HEK293 (cell line): ENCODE data around the gene DR1.

Source experiments
- CTCF ChIA-PET: fragments of 350-600 bp; formaldehyde crosslinking; extraction: SDS; loops from one replicate; lab custom pipeline; 2021; ENCODE audit warnings: antibody characterized with exemption; lab: Yijun Ruan, JAX
- POLR2A ChIA-PET: fragments of 300-600 bp; formaldehyde crosslinking; extraction: SDS; loops from one replicate; lab custom pipeline; 2020; ENCODE audit warnings: antibody characterized with exemption, inconsistent platforms; lab: Yijun Ruan, JAX
- H3K27ac ChIP-seq: fragments of 200-500 bp; sonication (Bioruptor generic); 2 replicates; pipeline ENCODE4 v1.5.1; 2014; ENCODE audit warnings: low read depth, low read length, control low read depth, inconsistent platforms; ENCODE audit errors: extremely low read depth
- H3K36me3 ChIP-seq, 2 experiments: fragments of 200-500 bp in 1 of 2; sonication (Bioruptor generic) in 1 of 2; 1 replicate in 1 of 2; 2 replicates in 1 of 2; pipeline ENCODE4 v1.5.1; 2014 to 2017; ENCODE audit warnings: inconsistent platforms in 2 of 2, low read length in 2 of 2; ENCODE audit not compliant: control insufficient read depth in 2 of 2, insufficient read depth in 1 of 2
- H3K4me1 ChIP-seq: fragments of 200-500 bp; sonication (Bioruptor generic); 2 replicates; pipeline ENCODE4 v1.5.1; 2014; ENCODE audit warnings: mild to moderate bottlenecking, low read length, inconsistent platforms; ENCODE audit not compliant: control insufficient read depth, insufficient read depth
- H3K4me3 ChIP-seq: 2 replicates; pipeline ENCODE4 v1.5.1; 2011; ENCODE audit warnings: low read depth, mild to moderate bottlenecking, control low read depth, low read length, moderate library complexity
- H3K9me3 ChIP-seq: fragments of 200-500 bp; sonication (Bioruptor generic); 2 replicates; pipeline ENCODE4 v1.5.1; 2014; ENCODE audit warnings: low read depth, low read length, inconsistent platforms; ENCODE audit not compliant: control insufficient read depth, insufficient read depth
- GLIS2 ChIP-seq: fragments of 450-650 bp; formaldehyde crosslinking; IDR thresholded peaks from 2 replicates; pipeline ENCODE4 v1.5.1; 2016; ENCODE audit warnings: missing biosample characterization, missing genetic modification characterization
- HOXD13 ChIP-seq: sonication (generic); formaldehyde crosslinking; IDR thresholded peaks from 2 replicates; pipeline ENCODE4 v1.8.0; 2022; ENCODE audit warnings: missing genetic modification reagents, borderline replicate concordance
- KLF10 ChIP-seq: fragments of 450-650 bp; IDR thresholded peaks from 2 replicates; pipeline ENCODE4 v1.5.1; 2018; ENCODE audit warnings: missing biosample characterization, mild to moderate bottlenecking, missing genetic modification characterization
- KLF16 ChIP-seq: fragments of 450-650 bp; formaldehyde crosslinking; IDR thresholded peaks from 2 replicates; pipeline ENCODE4 v1.5.1; 2017; ENCODE audit warnings: missing biosample characterization, missing genetic modification characterization
- KLF9 ChIP-seq: fragments of 450-650 bp; formaldehyde crosslinking; IDR thresholded peaks from 2 replicates; pipeline ENCODE4 v1.5.1; 2016; ENCODE audit warnings: missing biosample characterization, missing genetic modification characterization, low read depth
- PRDM1 ChIP-seq: fragments of 450-650 bp; formaldehyde crosslinking; IDR thresholded peaks from 2 replicates; pipeline ENCODE4; 2016; ENCODE audit warnings: missing biosample characterization, missing genetic modification characterization
- ZBTB11 ChIP-seq: fragments of 450-650 bp; formaldehyde crosslinking; conservative IDR thresholded peaks from 2 replicates; pipeline ENCODE4 v1.5.1; 2016; ENCODE audit warnings: low read depth, missing biosample characterization, missing genetic modification characterization
- ZBTB48 ChIP-seq: fragments of 450-650 bp; formaldehyde crosslinking; IDR thresholded peaks from 2 replicates; pipeline ENCODE4 v1.5.1; 2016; ENCODE audit warnings: missing biosample characterization, missing genetic modification characterization
- ZNF121 ChIP-seq: fragments of 450-650 bp; formaldehyde crosslinking; IDR thresholded peaks from 2 replicates; pipeline ENCODE4 v1.5.1; 2016; ENCODE audit warnings: missing biosample characterization, missing genetic modification characterization
- ZNF16 ChIP-seq: fragments of 450-650 bp; formaldehyde crosslinking; IDR thresholded peaks from 2 replicates; pipeline ENCODE4 v1.5.1; 2016; ENCODE audit warnings: low read depth, missing biosample characterization, missing genetic modification characterization
- ZNF184 ChIP-seq: fragments of 450-650 bp; IDR thresholded peaks from 2 replicates; pipeline ENCODE4 v1.5.1; 2018; ENCODE audit warnings: missing biosample characterization, mild to moderate bottlenecking, missing genetic modification characterization
- ZNF214 ChIP-seq: fragments of 450-650 bp; formaldehyde crosslinking; IDR thresholded peaks from 2 replicates; pipeline ENCODE4 v1.5.1; 2017; ENCODE audit warnings: missing biosample characterization, mild to moderate bottlenecking, missing genetic modification characterization, borderline replicate concordance
- ZNF544 ChIP-seq: fragments of 450-650 bp; formaldehyde crosslinking; IDR thresholded peaks from 2 replicates; pipeline ENCODE4 v1.5.0; 2017; ENCODE audit warnings: missing biosample characterization, missing genetic modification characterization
- ZNF555 ChIP-seq: fragments of 450-650 bp; formaldehyde crosslinking; conservative IDR thresholded peaks from 2 replicates; pipeline ENCODE4 v1.5.1; 2017; ENCODE audit warnings: missing biosample characterization, mild to moderate bottlenecking, missing genetic modification characterization, inconsistent platforms
- TF ChIP-seq, protein P1 (sequence below): fragments of 450-650 bp; formaldehyde crosslinking; IDR thresholded peaks from 2 replicates; pipeline ENCODE4 v1.5.1; 2016; ENCODE audit warnings: missing biosample characterization, missing genetic modification characterization, borderline replicate concordance

The DR1 gene

DNA sequence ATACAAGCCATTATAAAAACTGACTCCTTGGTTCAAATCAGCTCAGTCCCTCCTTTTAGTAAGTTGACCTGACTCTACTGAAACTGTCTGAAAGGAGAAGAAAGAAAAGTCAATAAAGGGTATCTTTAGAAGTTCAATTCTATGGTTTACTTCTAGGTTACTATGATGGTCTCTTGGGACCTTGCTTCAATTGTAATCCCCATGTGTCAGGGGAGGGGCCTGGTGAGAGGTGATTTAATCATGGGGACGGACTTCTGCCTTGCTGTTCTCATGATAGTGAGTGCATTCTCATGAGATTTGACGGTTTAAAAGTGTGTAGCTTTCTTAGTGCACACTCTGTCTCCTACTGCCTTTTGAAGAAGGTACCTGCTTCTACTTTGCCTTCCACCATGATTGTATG is 70.5 kb downstream of the DR1 start:
- no peak overlapping the region for H3K4me3 ChIP-seq
- H3K36me3 ChIP-seq, result no peaks in the 10 kb centered on the region
- ChIA-PET CTCF (no interaction called here), POLR2A (no interaction called here)
- no peak for TF ChIP-seq HOXD13 (CRISPR knock-in tag)
- TF ChIP-seq, protein P1, sequence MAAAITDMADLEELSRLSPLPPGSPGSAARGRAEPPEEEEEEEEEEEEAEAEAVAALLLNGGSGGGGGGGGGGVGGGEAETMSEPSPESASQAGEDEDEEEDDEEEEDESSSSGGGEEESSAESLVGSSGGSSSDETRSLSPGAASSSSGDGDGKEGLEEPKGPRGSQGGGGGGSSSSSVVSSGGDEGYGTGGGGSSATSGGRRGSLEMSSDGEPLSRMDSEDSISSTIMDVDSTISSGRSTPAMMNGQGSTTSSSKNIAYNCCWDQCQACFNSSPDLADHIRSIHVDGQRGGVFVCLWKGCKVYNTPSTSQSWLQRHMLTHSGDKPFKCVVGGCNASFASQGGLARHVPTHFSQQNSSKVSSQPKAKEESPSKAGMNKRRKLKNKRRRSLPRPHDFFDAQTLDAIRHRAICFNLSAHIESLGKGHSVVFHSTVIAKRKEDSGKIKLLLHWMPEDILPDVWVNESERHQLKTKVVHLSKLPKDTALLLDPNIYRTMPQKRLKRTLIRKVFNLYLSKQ, result no peak
- TF ChIP-seq ZBTB48 (tag by site-specific recombination), result no peak
- TF ChIP-seq KLF10 (tag by site-specific recombination), result no peak
- no peak for TF ChIP-seq ZNF16
- TF ChIP-seq ZNF555 (tag by site-specific recombination), result no peak
- TF ChIP-seq PRDM1 (tag by site-specific recombination), result no peak
- no peak for TF ChIP-seq ZNF121 (tag by site-specific recombination)
- no peak for TF ChIP-seq ZNF544 (tag by site-specific recombination)
- no peak for TF ChIP-seq KLF16
- no peak for TF ChIP-seq GLIS2 (tag by site-specific recombination)
- no peak for TF ChIP-seq KLF9 (tag by site-specific recombination)
- no peak for TF ChIP-seq ZNF184 (tag by site-specific recombination)
- no peak for TF ChIP-seq ZNF214 (tag by site-specific recombination)
- TF ChIP-seq ZBTB11 (tag by site-specific recombination), result no peak
- H3K9me3 ChIP-seq, result no peaks in the 10 kb centered on the region
- no peak overlapping the region for H3K27ac ChIP-seq
- H3K4me1 ChIP-seq, result no peaks in the 10 kb centered on the region
